ENCODE measurements around the gene UBC.

UBC gene

DNA sequence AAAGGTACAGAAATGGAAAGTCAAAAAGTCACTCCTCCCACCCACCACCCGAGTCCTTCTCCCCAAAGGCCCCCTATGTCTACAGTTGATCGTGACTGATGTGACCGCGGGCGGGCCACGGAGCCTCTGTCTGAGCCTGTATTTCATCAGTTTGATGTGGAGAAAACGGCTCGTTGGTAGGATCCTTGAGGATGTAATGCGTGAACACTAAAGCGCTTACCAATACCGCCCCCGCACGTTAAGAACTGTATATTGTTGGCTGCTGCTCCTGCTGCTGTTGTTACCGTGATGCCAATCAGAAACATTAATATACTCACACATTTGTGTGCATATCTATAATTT lies 24.6 kb upstream of the UBC start (continued):
- TF ChIP-seq ZNF280D (tag by site-specific recombination; IDR thresholded peaks at IDR 0.05) (no peak), SP2 (tag by site-specific recombination; IDR thresholded peaks at IDR 0.05) (no peak), ZNF626 (tag by site-specific recombination; IDR thresholded peaks at IDR 0.05) (no peak), ZBTB20 (tag by site-specific recombination; IDR thresholded peaks at IDR 0.05) (no peak), ZNF785 (tag by site-specific recombination; IDR thresholded peaks at IDR 0.05) (0 out of 2 replicates have a peak, but pooled peaks have one; percentile 24), ZFP37 (tag by site-specific recombination; IDR thresholded peaks at IDR 0.05) (no peak), ZNF341 (tag by site-specific recombination; IDR thresholded peaks at IDR 0.05; ENCODE audit: low read depth) (peak; percentile 76), ZNF155 (tag by site-specific recombination; IDR thresholded peaks at IDR 0.05) (no peak), ZNF645 (tag by site-specific recombination; IDR thresholded peaks at IDR 0.05) (no peak), TCF7L2 (IDR thresholded peaks at IDR 0.05; ENCODE audit: borderline replicate concordance, low read depth, low read length) (no peak), GLI2 (tag by site-specific recombination; IDR thresholded peaks at IDR 0.05; ENCODE audit: borderline replicate concordance, low read depth) (no peak), PRDM1 (tag by site-specific recombination; IDR thresholded peaks at IDR 0.05) (0 out of 2 replicates have a peak, but pooled peaks have one; percentile 86), OSR2 (tag by site-specific recombination; IDR thresholded peaks at IDR 0.05) (peak; percentile 91), SETDB1 (IDR thresholded peaks at IDR 0.05; ENCODE audit: insufficient read length, low read length) (no peak), ZIC2 (tag by site-specific recombination; IDR thresholded peaks at IDR 0.05) (no peak; the same call in none of the 2 replicates), ZBTB10 (tag by site-specific recombination; IDR thresholded peaks at IDR 0.05) (no peak)
- TF ChIP-seq, protein P1, sequence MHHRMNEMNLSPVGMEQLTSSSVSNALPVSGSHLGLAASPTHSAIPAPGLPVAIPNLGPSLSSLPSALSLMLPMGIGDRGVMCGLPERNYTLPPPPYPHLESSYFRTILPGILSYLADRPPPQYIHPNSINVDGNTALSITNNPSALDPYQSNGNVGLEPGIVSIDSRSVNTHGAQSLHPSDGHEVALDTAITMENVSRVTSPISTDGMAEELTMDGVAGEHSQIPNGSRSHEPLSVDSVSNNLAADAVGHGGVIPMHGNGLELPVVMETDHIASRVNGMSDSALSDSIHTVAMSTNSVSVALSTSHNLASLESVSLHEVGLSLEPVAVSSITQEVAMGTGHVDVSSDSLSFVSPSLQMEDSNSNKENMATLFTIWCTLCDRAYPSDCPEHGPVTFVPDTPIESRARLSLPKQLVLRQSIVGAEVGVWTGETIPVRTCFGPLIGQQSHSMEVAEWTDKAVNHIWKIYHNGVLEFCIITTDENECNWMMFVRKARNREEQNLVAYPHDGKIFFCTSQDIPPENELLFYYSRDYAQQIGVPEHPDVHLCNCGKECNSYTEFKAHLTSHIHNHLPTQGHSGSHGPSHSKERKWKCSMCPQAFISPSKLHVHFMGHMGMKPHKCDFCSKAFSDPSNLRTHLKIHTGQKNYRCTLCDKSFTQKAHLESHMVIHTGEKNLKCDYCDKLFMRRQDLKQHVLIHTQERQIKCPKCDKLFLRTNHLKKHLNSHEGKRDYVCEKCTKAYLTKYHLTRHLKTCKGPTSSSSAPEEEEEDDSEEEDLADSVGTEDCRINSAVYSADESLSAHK (tag by site-specific recombination; IDR thresholded peaks at IDR 0.05) = no peak; the same call in 1 of the 2 replicates
- TF ChIP-seq, protein P2, sequence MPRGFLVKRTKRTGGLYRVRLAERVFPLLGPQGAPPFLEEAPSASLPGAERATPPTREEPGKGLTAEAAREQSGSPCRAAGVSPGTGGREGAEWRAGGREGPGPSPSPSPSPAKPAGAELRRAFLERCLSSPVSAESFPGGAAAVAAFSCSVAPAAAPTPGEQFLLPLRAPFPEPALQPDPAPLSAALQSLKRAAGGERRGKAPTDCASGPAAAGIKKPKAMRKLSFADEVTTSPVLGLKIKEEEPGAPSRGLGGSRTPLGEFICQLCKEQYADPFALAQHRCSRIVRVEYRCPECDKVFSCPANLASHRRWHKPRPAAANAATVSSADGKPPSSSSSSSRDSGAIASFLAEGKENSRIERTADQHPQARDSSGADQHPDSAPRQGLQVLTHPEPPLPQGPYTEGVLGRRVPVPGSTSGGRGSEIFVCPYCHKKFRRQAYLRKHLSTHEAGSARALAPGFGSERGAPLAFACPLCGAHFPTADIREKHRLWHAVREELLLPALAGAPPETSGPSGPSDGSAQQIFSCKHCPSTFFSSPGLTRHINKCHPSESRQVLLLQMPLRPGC (tag by site-specific recombination; IDR thresholded peaks at IDR 0.05) = no peak
- TF ChIP-seq, protein P3, sequence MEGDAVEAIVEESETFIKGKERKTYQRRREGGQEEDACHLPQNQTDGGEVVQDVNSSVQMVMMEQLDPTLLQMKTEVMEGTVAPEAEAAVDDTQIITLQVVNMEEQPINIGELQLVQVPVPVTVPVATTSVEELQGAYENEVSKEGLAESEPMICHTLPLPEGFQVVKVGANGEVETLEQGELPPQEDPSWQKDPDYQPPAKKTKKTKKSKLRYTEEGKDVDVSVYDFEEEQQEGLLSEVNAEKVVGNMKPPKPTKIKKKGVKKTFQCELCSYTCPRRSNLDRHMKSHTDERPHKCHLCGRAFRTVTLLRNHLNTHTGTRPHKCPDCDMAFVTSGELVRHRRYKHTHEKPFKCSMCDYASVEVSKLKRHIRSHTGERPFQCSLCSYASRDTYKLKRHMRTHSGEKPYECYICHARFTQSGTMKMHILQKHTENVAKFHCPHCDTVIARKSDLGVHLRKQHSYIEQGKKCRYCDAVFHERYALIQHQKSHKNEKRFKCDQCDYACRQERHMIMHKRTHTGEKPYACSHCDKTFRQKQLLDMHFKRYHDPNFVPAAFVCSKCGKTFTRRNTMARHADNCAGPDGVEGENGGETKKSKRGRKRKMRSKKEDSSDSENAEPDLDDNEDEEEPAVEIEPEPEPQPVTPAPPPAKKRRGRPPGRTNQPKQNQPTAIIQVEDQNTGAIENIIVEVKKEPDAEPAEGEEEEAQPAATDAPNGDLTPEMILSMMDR (tag by site-specific recombination; IDR thresholded peaks at IDR 0.05) = peak; percentile 67
- TF ChIP-seq, protein P4, sequence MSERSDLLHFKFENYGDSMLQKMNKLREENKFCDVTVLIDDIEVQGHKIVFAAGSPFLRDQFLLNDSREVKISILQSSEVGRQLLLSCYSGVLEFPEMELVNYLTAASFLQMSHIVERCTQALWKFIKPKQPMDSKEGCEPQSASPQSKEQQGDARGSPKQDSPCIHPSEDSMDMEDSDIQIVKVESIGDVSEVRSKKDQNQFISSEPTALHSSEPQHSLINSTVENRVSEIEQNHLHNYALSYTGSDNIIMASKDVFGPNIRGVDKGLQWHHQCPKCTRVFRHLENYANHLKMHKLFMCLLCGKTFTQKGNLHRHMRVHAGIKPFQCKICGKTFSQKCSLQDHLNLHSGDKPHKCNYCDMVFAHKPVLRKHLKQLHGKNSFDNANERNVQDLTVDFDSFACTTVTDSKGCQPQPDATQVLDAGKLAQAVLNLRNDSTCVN (tag by site-specific recombination; optimal IDR thresholded peaks at IDR 0.05) = peak; percentile 27
- TF ChIP-seq, protein P5, sequence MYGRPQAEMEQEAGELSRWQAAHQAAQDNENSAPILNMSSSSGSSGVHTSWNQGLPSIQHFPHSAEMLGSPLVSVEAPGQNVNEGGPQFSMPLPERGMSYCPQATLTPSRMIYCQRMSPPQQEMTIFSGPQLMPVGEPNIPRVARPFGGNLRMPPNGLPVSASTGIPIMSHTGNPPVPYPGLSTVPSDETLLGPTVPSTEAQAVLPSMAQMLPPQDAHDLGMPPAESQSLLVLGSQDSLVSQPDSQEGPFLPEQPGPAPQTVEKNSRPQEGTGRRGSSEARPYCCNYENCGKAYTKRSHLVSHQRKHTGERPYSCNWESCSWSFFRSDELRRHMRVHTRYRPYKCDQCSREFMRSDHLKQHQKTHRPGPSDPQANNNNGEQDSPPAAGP (tag by site-specific recombination; IDR thresholded peaks at IDR 0.05) = no peak

Data from HEK293 (cell line).